BE2C (cell line): Measurements from ENCODE around the gene ZNF678.
"Not testable (repeated sequence)": the region's sequence is repeated elsewhere in the genome, so short reads cannot be mapped to it uniquely, and the experiment has no call there.

Experiments used
- DNase-seq: peaks from one replicate; pipeline ENCODE4 v3.0.0-alpha.2; 2020
- H3K27me3 ChIP-seq: fragments of 250-450 bp; sonication (Bioruptor Pico); 2 replicates; pipeline ENCODE4 v1.5.1; 2020; ENCODE audit warnings: mild to moderate bottlenecking
- H3K36me3 ChIP-seq: fragments of 250-450 bp; sonication (Bioruptor Pico); 2 replicates; pipeline ENCODE4 v1.5.1; 2020; ENCODE audit warnings: mild to moderate bottlenecking
- H3K4me1 ChIP-seq: fragments of 250-450 bp; sonication (Bioruptor Pico); 2 replicates; pipeline ENCODE4 v1.5.1; 2020
- H3K4me3 ChIP-seq: 2 replicates; pipeline ENCODE4 v1.5.1; 2011; ENCODE audit warnings: low read depth, low read length
- H3K9me3 ChIP-seq: fragments of 250-450 bp; sonication (Bioruptor Pico); 2 replicates; pipeline ENCODE4 v1.5.1; 2020
- CTCF ChIP-seq: IDR thresholded peaks from 2 replicates; pipeline ENCODE4 v1.5.1; 2012; ENCODE audit warnings: mild to moderate bottlenecking, low read depth, low read length

Gene ZNF678

GRCh38 chr1:227576189-227576588 lies 12.8 kb downstream of the ZNF678 start:
- Histone ChIP-seq H3K9me3 (peaks cover 8% of the 10 kb centered on the region), H3K4me3 (no peak overlapping the region), H3K36me3 (0 out of 2 replicates have a peak, but pooled peaks cover 2% of the 10 kb centered on the region), H3K4me1 (no peaks in the 10 kb centered on the region; the same call in 1 of the 2 replicates), H3K27me3 (no peaks in the 10 kb centered on the region)
- no peak for DNase-seq
- no peak for TF ChIP-seq CTCF

- no peak for TF ChIP-seq CTCF
- H3K36me3 ChIP-seq: 0 out of 2 replicates have a peak, but pooled peaks cover 2% of the 10 kb centered on the region
- H3K27me3 ChIP-seq: no peaks in the 10 kb centered on the region
- H3K4me1 ChIP-seq: no peaks in the 10 kb centered on the region; the same call in 1 of the 2 replicates
- peaks cover 8% of the 10 kb centered on the region for H3K9me3 ChIP-seq
- H3K4me3 ChIP-seq: no peak overlapping the region
- no peak for DNase-seq
Measured at GRCh38 chr1:227577500-227577899, 14.1 kb downstream of the ZNF678 start.

- no peak for DNase-seq
- Histone ChIP-seq H3K9me3 (no peaks in the 10 kb centered on the region), H3K27me3 (no peaks in the 10 kb centered on the region), H3K4me1 (no peaks in the 10 kb centered on the region), H3K36me3 (no peaks in the 10 kb centered on the region), H3K4me3 (no peak overlapping the region)
- no peak for TF ChIP-seq CTCF
Measured at GRCh38 chr1:227583354-227583753, 20.0 kb downstream of the ZNF678 start.

- Histone ChIP-seq H3K36me3 (no peaks in the 10 kb centered on the region), H3K9me3 (no peaks in the 10 kb centered on the region; the same call in 1 of the 2 replicates), H3K4me3 (no peak overlapping the region), H3K27me3 (no peaks in the 10 kb centered on the region), H3K4me1 (no peaks in the 10 kb centered on the region)
- no peak for TF ChIP-seq CTCF
- DNase-seq: no peak
Measured at GRCh38 chr1:227586733-227587132, 23.4 kb downstream of the ZNF678 start.

GRCh38 chr1:227587968-227588367 lies 24.6 kb downstream of the ZNF678 start:
- Histone ChIP-seq H3K36me3 (no peaks in the 10 kb centered on the region), H3K4me3 (no peak overlapping the region), H3K9me3 (no peaks in the 10 kb centered on the region; the same call in 1 of the 2 replicates), H3K27me3 (no peaks in the 10 kb centered on the region), H3K4me1 (no peaks in the 10 kb centered on the region)
- TF ChIP-seq CTCF: no peak
- DNase-seq: no peak

- not testable (repeated sequence) for H3K36me3 ChIP-seq, H3K4me3 ChIP-seq, H3K27me3 ChIP-seq, H3K9me3 ChIP-seq, DNase-seq, H3K4me1 ChIP-seq
Measured at GRCh38 chr1:227588769-227589168, 25.4 kb downstream of the ZNF678 start.

GRCh38 chr1:227589777-227590176 lies 26.4 kb downstream of the ZNF678 start:
- not testable (repeated sequence) for DNase-seq, H3K9me3 ChIP-seq, H3K36me3 ChIP-seq, H3K27me3 ChIP-seq, H3K4me1 ChIP-seq, H3K4me3 ChIP-seq

GRCh38 chr1:227596222-227596621 lies 32.9 kb downstream of the ZNF678 start:
- not testable (repeated sequence) for DNase-seq, H3K27me3 ChIP-seq, H3K36me3 ChIP-seq, H3K9me3 ChIP-seq, H3K4me1 ChIP-seq, H3K4me3 ChIP-seq
